Mononuclear cell (primary cell): Measurements from ENCODE around the gene CIAO1. TPM values are rescaled to one million over a fixed set of nuclear protein-coding genes. Genes with fewer than 3 reads are reported as not detected.

Experiments
- H3K27me3 ChIP-seq: 2 replicates; pipeline ENCODE4 v1.6.0; 2011; ENCODE audit warnings: low read length, control low read depth; ENCODE audit not compliant: insufficient read depth
- H3K4me1 ChIP-seq: 2 replicates; pipeline ENCODE4 v1.5.1; 2011; ENCODE audit warnings: mild to moderate bottlenecking, low read length, control low read depth; ENCODE audit not compliant: insufficient read depth
- H3K4me3 ChIP-seq: 2 replicates; pipeline ENCODE4 v1.5.1; 2011; ENCODE audit warnings: mild to moderate bottlenecking, low read length, moderate library complexity
- H3K9me3 ChIP-seq: 2 replicates; pipeline ENCODE4 v1.5.1; 2011; ENCODE audit warnings: low read depth, mild to moderate bottlenecking, control low read depth, low read length
- total RNA-seq: library from RNA; depleted of rRNA; stranded (reverse); fragments of >200 nt; gene quantifications from one replicate; pipeline ENCODE4 v1.2.3, GENCODE V29; 2012

CIAO1 gene
- total RNA-seq, 1 donor, result 65.4 TPM

DNA sequence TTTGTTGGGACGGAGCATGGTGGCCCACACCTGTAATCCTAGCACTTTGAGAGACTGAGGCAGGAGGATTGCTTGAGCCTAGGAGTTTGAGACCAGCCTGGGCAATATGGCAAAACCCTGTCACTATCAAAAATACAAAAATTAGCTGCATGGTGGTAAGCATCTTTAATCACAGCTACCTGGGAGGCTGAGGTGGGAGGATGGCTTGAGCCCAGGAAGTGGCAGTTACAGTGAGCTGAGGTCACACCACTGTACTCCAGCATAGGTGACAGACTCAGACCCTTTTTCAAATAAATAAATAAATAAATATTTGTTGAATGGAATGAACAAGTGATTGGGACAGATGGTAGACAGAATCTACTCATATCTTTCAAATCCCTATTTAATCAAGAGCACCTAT is 53.4 kb downstream of the CIAO1 start:
- Histone ChIP-seq H3K9me3 (no peaks in the 10 kb centered on the region), H3K27me3 (no peaks in the 10 kb centered on the region), H3K4me3 (no peak overlapping the region), H3K4me1 (peaks cover 61% of the 10 kb centered on the region)

- Histone ChIP-seq H3K27me3 (no peaks in the 10 kb centered on the region), H3K9me3 (no peaks in the 10 kb centered on the region), H3K4me1 (peaks cover 63% of the 10 kb centered on the region), H3K4me3 (peak overlapping the region; percentile 67)
Observed at GRCh38 chr2:96320326-96320725, 54.3 kb downstream of the CIAO1 start.

GRCh38 chr2:96320728-96321622 is 55.0 kb downstream of the CIAO1 start:
- H3K9me3 ChIP-seq, result no peaks in the 10 kb centered on the region
- no peaks in the 10 kb centered on the region for H3K27me3 ChIP-seq
- peak overlapping the region; percentile 67 for H3K4me3 ChIP-seq
- H3K4me1 ChIP-seq, result peaks cover 62% of the 10 kb centered on the region

Other genes starting within 250 kb of the CIAO1 start
- 1.3 TPM for gene GPAT2, start 231.3 kb upstream of the CIAO1 start, total RNA-seq
- gene ADRA2B, start 149.7 kb upstream of the CIAO1 start, total RNA-seq, result 1.5 TPM
- 6.5 TPM for gene ASTL, start 127.7 kb upstream of the CIAO1 start, total RNA-seq
- gene DUSP2, start 120.8 kb upstream of the CIAO1 start, total RNA-seq, result 891 TPM
- gene STARD7, start 57.4 kb upstream of the CIAO1 start, total RNA-seq, result 96.8 TPM
- 51.6 TPM for gene TMEM127, start 228 bp upstream of the CIAO1 start, total RNA-seq
- gene SNRNP200, start 39.3 kb downstream of the CIAO1 start, total RNA-seq, result 80.5 TPM
- 4.7 TPM for gene ITPRIPL1, start 59.1 kb downstream of the CIAO1 start, total RNA-seq
- gene NCAPH, start 69.5 kb downstream of the CIAO1 start, total RNA-seq, result 1.8 TPM
- gene NEURL3, start 239.1 kb downstream of the CIAO1 start, total RNA-seq, result 0.52 TPM